Endodermal cell (in vitro differentiated cells): ENCODE data around the gene MYO1F. TPM values are rescaled to one million over a fixed set of nuclear protein-coding genes. Genes with fewer than 3 reads are reported as not detected.

ENCODE experiments used
- DNase-seq: peaks from one replicate; pipeline ENCODE4 v3.0.0-alpha.2; 2017
- H3K27ac ChIP-seq: 2 replicates; pipeline ENCODE4 v1.5.1; 2013; ENCODE audit warnings: mild to moderate bottlenecking, low read depth, low read length, moderate library complexity
- H3K27me3 ChIP-seq: 2 replicates; pipeline ENCODE4 v1.6.1; 2013; ENCODE audit warnings: mild to moderate bottlenecking, low read length, moderate library complexity; ENCODE audit not compliant: insufficient read depth, control insufficient read depth, poor library complexity, severe bottlenecking
- H3K36me3 ChIP-seq: 2 replicates; pipeline ENCODE4 v1.7.0; 2013; ENCODE audit warnings: mild to moderate bottlenecking, low read length, moderate library complexity; ENCODE audit not compliant: control insufficient read depth, insufficient read depth
- H3K4me1 ChIP-seq: one replicate; pipeline ENCODE4 v1.7.0; 2013; ENCODE audit warnings: low read length; ENCODE audit not compliant: control insufficient read depth, insufficient read depth
- H3K4me3 ChIP-seq: 2 replicates; pipeline ENCODE4 v1.5.1; 2013; ENCODE audit warnings: mild to moderate bottlenecking, low read length, moderate library complexity
- H3K9ac ChIP-seq: 2 replicates; pipeline ENCODE4 v1.6.1; 2013; ENCODE audit warnings: mild to moderate bottlenecking, low read length, moderate library complexity; ENCODE audit not compliant: poor library complexity, severe bottlenecking; ENCODE audit errors: extremely low read depth
- H3K9me3 ChIP-seq: 2 replicates; pipeline ENCODE4 v1.6.1; 2013; ENCODE audit warnings: mild to moderate bottlenecking, low read length, moderate library complexity; ENCODE audit not compliant: control insufficient read depth
- H3K27ac Mint-ChIP-seq: 2 replicates; pipeline ENCODE4 v1.8.0; 2020; ENCODE audit warnings: mixed read lengths
- H3K27me3 Mint-ChIP-seq: 2 replicates; pipeline ENCODE4 v1.8.0; 2021; ENCODE audit warnings: mild to moderate bottlenecking, mixed read lengths; ENCODE audit not compliant: insufficient read depth
- H3K36me3 Mint-ChIP-seq: 2 replicates; pipeline ENCODE4 v1.8.0; 2020; ENCODE audit warnings: low read depth, mixed read lengths
- H3K4me1 Mint-ChIP-seq: 2 replicates; pipeline ENCODE4 v1.8.0; 2020; ENCODE audit warnings: mixed read lengths
- H3K4me3 Mint-ChIP-seq: 2 replicates; pipeline ENCODE4 v1.8.0; 2020; ENCODE audit warnings: mild to moderate bottlenecking, moderate library complexity, mixed read lengths
- H3K9me3 Mint-ChIP-seq: 2 replicates; pipeline ENCODE4 v1.8.0; 2020; ENCODE audit warnings: mild to moderate bottlenecking, mixed read lengths
- WGBS, 2 experiments: methylation state at CpG; one replicate each; pipeline versions ENCODE4 v1.1.5 to v1.1.7; 2013; ENCODE audit warnings: missing lambda C conversion rate in 2 of 2, mixed read lengths in 1 of 2; ENCODE audit not compliant: insufficient coverage in 1 of 2, insufficient read length in 1 of 2; 5-methylcytosine and 5-hydroxymethylcytosine counted together
- total RNA-seq, 2 donors: library from RNA; stranded (reverse); fragmentation: NEBNext Ultra II Directional in 1 of 2; extraction: Animal tissue kit (Norgen Biotek cat#: 25700) in 1 of 2; gene quantifications; 2 replicates in 1 of 2; 3 replicates in 1 of 2; pipeline ENCODE4 v1.2.1, GENCODE V29; 2021
- TF ChIP-seq, protein P1 (sequence below): fragments of 200-600 bp; sonication (generic); conservative IDR thresholded peaks from 2 replicates; pipeline ENCODE4 v1.5.0; 2021; ENCODE audit warnings: antibody characterized with exemption, mild to moderate bottlenecking

MYO1F gene
- total RNA-seq, 2 donors from 2014 or later, result 0.57 to 1.1 TPM

DNA sequence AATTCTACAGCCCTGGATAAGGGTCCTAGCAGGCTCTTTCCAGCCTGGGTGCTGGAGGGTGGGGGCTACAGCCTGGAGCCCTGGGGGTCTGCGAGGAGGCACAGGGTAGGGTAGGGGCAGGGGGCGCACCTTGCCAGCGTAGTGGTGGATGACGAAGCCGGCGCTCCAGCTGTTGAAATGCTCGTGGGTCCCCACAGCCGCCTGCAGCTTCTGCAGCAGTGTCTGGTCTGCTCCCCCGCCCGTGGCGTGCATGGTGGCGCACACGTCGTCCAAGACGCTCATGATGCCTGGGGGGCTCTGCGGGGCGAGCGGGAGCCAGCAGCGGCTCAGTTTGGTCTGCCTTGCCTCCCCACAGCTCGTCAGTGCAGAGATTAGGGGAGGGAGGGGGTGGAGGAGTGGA, 33.1 kb downstream of the MYO1F start:
- Mint-ChIP-seq H3K9me3 (peaks cover 2% of the 10 kb centered on the region), H3K27me3 (no peaks in the 10 kb centered on the region), H3K4me1 (no peaks in the 10 kb centered on the region), H3K36me3 (peaks cover 22% of the 10 kb centered on the region), H3K4me3 (no peak overlapping the region), H3K27ac (no peak overlapping the region)
- Histone ChIP-seq H3K9ac (no peak overlapping the region), H3K9me3 (no peaks in the 10 kb centered on the region), H3K4me1 (no peaks in the 10 kb centered on the region), H3K36me3 (peaks cover 7% of the 10 kb centered on the region), H3K27me3 (no peaks in the 10 kb centered on the region), H3K4me3 (no peak overlapping the region), H3K27ac (no peak overlapping the region)
- 93 to 100% methylated on average over 3 to 20 of the region's 20 CpGs for WGBS, 2 experiments
- TF ChIP-seq, protein P1, sequence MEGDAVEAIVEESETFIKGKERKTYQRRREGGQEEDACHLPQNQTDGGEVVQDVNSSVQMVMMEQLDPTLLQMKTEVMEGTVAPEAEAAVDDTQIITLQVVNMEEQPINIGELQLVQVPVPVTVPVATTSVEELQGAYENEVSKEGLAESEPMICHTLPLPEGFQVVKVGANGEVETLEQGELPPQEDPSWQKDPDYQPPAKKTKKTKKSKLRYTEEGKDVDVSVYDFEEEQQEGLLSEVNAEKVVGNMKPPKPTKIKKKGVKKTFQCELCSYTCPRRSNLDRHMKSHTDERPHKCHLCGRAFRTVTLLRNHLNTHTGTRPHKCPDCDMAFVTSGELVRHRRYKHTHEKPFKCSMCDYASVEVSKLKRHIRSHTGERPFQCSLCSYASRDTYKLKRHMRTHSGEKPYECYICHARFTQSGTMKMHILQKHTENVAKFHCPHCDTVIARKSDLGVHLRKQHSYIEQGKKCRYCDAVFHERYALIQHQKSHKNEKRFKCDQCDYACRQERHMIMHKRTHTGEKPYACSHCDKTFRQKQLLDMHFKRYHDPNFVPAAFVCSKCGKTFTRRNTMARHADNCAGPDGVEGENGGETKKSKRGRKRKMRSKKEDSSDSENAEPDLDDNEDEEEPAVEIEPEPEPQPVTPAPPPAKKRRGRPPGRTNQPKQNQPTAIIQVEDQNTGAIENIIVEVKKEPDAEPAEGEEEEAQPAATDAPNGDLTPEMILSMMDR, result no peak
- DNase-seq, result no peak

DNA sequence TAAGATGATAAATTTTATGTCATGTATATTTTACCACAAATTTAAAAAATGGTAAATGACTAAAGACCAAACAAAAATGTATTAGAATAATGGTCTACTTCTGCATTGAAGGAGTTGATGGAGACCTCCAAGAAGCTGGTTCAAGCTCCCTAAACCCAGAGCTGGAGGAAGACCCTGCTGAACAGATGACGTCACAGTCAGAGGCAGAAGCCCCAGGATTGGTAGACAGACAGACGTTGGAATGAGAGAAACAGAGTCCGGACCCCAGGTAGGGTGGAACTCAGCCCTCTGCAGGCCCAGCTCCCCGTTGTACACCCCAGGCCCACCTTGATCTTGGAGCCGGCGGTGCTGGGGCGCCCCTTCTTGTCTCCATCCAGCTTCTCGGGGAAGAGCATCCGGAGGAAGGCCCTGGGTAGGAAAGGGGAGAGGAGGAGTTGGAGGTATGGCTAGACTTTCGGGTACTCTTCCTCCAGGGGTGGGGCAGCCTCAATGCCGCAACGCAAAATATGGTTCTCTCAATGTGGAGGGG, 37.6 kb downstream of the MYO1F start:
- WGBS, 2 experiments, result 96 to 100% methylated on average over 2 to 12 of the region's 12 CpGs
- H3K9me3 Mint-ChIP-seq, result no peaks in the 10 kb centered on the region
- peaks cover 3% of the 10 kb centered on the region for H3K36me3 Mint-ChIP-seq

DNA sequence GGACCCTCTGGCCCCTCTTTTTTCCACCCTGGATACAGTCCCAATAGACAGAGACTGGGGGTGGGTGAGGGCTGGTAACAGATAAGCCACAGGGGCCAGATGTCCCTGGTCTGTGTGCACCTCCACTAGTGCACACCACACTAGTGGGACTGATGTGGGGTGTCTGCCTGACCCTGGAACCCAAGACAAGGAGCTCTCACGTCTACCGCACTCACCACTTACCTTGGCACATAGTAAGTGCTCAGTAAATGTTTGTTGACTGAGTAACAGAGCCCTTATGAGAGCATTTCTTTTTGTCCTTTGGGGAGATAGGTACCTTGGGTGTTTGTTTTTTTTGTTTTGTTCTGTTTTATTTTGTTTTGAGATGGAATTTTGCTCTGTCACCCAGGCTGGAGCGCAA, 40.1 kb downstream of the MYO1F start:
- Mint-ChIP-seq H3K4me3 (no peak overlapping the region), H3K36me3 (no peaks in the 10 kb centered on the region), H3K27me3 (peaks cover 3% of the 10 kb centered on the region), H3K9me3 (no peaks in the 10 kb centered on the region), H3K4me1 (no peaks in the 10 kb centered on the region), H3K27ac (no peak overlapping the region)
- Histone ChIP-seq H3K9me3 (no peaks in the 10 kb centered on the region), H3K27ac (no peak overlapping the region), H3K36me3 (peaks cover 4% of the 10 kb centered on the region), H3K4me1 (no peaks in the 10 kb centered on the region), H3K9ac (no peak overlapping the region), H3K27me3 (no peaks in the 10 kb centered on the region), H3K4me3 (no peak overlapping the region)
- TF ChIP-seq, protein P1, result no peak
- no peak for DNase-seq
- WGBS, 2 experiments, result 94 to 100% methylated on average over 1 to 3 of the region's 3 CpGs

More for the DNA sequence above, 37.6 kb downstream of the MYO1F start:
- Mint-ChIP-seq H3K27ac (no peak overlapping the region), H3K27me3 (peaks cover 3% of the 10 kb centered on the region), H3K4me3 (no peak overlapping the region), H3K4me1 (no peaks in the 10 kb centered on the region)
- Histone ChIP-seq H3K4me3 (no peak overlapping the region), H3K27me3 (no peaks in the 10 kb centered on the region), H3K4me1 (no peaks in the 10 kb centered on the region), H3K9ac (no peak overlapping the region), H3K27ac (no peak overlapping the region), H3K9me3 (no peaks in the 10 kb centered on the region), H3K36me3 (peaks cover 4% of the 10 kb centered on the region)
- TF ChIP-seq, protein P1, result no peak
- DNase-seq, result no peak
